PC-9 (cell line): ENCODE measurements around the gene WIPI1. TPM values are rescaled to one million over a fixed set of nuclear protein-coding genes. Genes with fewer than 3 reads are reported as not detected.

ENCODE experiments used
- BruUV-seq: library from RNA; stranded (reverse); fragments of 400-500 nt; replicated peaks from 2 replicates; lab custom pipeline; 2021; lab: Mats Ljungman, UMichigan
- CTCF ChIA-PET: fragments of 300-600 bp; sonication (Branson Sonifier 250); formaldehyde crosslinking; loops from one replicate; lab custom pipeline; 2022; ENCODE audit warnings: antibody characterized with exemption; lab: Charles Lee
- POLR2A ChIA-PET: fragments of 300-600 bp; sonication (Branson Sonifier 250); formaldehyde crosslinking; loops from one replicate; lab custom pipeline; 2022; ENCODE audit warnings: antibody characterized with exemption; ENCODE audit not compliant: unreplicated experiment; lab: Charles Lee
- DNase-seq, 2 experiments: peaks; one replicate each; pipeline versions ENCODE4 v3.0.0 to v3.0.0-alpha.2; 2015 to 2022; ENCODE audit warnings: mixed read lengths in 1 of 2
- H2AFZ ChIP-seq: fragments of 200-600 bp; sonication (generic); 2 replicates; pipeline ENCODE4 v1.8.1; 2017; ENCODE audit warnings: antibody characterized with exemption
- H3F3A ChIP-seq: fragments of 200-600 bp; sonication (generic); 2 replicates; pipeline ENCODE4 v1.8.1; 2017; ENCODE audit warnings: antibody characterized with exemption, mild to moderate bottlenecking, low read depth; ENCODE audit not compliant: insufficient read depth
- H3K27ac ChIP-seq: fragments of 200-600 bp; sonication (generic); 2 replicates; pipeline ENCODE4 v1.6.1; 2016; ENCODE audit warnings: mixed run types
- H3K27me3 ChIP-seq: fragments of 200-600 bp; sonication (generic); 2 replicates; pipeline ENCODE4 v1.6.1; 2016; ENCODE audit warnings: low read depth, mixed run types; ENCODE audit not compliant: insufficient read depth
- H3K36me3 ChIP-seq: fragments of 200-600 bp; sonication (generic); 2 replicates; pipeline ENCODE4 v1.6.1; 2016; ENCODE audit warnings: low read depth, mixed run types
- H3K4me1 ChIP-seq: fragments of 200-600 bp; sonication (generic); replicated peaks from 2 replicates; pipeline ENCODE4 v1.6.1; 2016; ENCODE audit warnings: mixed run types; ENCODE audit not compliant: insufficient read depth
- H3K4me2 ChIP-seq: fragments of 200-600 bp; sonication (generic); 2 replicates; pipeline ENCODE4 v1.6.1; 2017; ENCODE audit warnings: mixed run types
- H3K4me3 ChIP-seq: fragments of 200-600 bp; sonication (generic); 2 replicates; pipeline ENCODE4 v1.6.1; 2016; ENCODE audit warnings: mixed run types
- H3K79me2 ChIP-seq: fragments of 200-600 bp; sonication (generic); 2 replicates; pipeline ENCODE4 v1.6.1; 2017; ENCODE audit warnings: low read depth, mixed run types
- H3K9me2 ChIP-seq: fragments of 200-600 bp; sonication (generic); 2 replicates; pipeline ENCODE4 v1.8.1; 2017; ENCODE audit warnings: mild to moderate bottlenecking; ENCODE audit not compliant: insufficient read depth
- H3K9me3 ChIP-seq: fragments of 200-600 bp; sonication (generic); 2 replicates; pipeline ENCODE4 v1.8.1; 2016; ENCODE audit warnings: low read depth; ENCODE audit not compliant: insufficient read depth
- H4K20me1 ChIP-seq: fragments of 200-600 bp; sonication (generic); 2 replicates; pipeline ENCODE4 v1.8.1; 2017; ENCODE audit not compliant: insufficient read depth
- CTCF ChIP-seq: fragments of 200-600 bp; sonication (generic); conservative IDR thresholded peaks from 2 replicates; pipeline ENCODE4 v1.6.1; 2017; ENCODE audit warnings: mixed run types, antibody characterized with exemption, mild to moderate bottlenecking, moderate library complexity
- EZH2 ChIP-seq: fragments of 200-600 bp; sonication (generic); IDR thresholded peaks from 2 replicates; pipeline ENCODE4 v1.8.0; 2017; ENCODE audit warnings: antibody characterized with exemption, low read depth
- intact Hi-C: fragments of 100-400 bp; cut with micrococcal nuclease; formaldehyde crosslinking; loops from one replicate; pipeline ENCODE4 v1.10.0; 2022; ENCODE audit not compliant: unreplicated experiment
- total RNA-seq: library from RNA; stranded (reverse); gene quantifications from 2 replicates; pipeline ENCODE4 v1.2.3, GENCODE V29; 2021

Gene WIPI1
- total RNA-seq, 1 experiment from 2014 or later: 11.2 TPM

- no peaks in the 10 kb centered on the region for H3K79me2 ChIP-seq
- ChIA-PET POLR2A (no interaction called here), CTCF (interaction anchor here (1.0 kb wide), 1 partner anchor 12 kb away, joined by 3 read pairs; no protein-coding TSS in a partner anchor)
- no peaks in the 10 kb centered on the region for H3K9me2 ChIP-seq
- intact Hi-C loops: no loop called here
- no TSS peak for BruUV-seq
- no peak overlapping the region for H3K4me3 ChIP-seq
- no peak overlapping the region for H3K4me2 ChIP-seq
- H2AFZ ChIP-seq: no peak overlapping the region
- no peaks in the 10 kb centered on the region for H3K4me1 ChIP-seq
- peaks cover 7% of the 10 kb centered on the region for H3K9me3 ChIP-seq
- H3K27ac ChIP-seq: no peak overlapping the region
- H3F3A ChIP-seq: no peaks in the 10 kb centered on the region
- H3K27me3 ChIP-seq: peaks cover 41% of the 10 kb centered on the region
- TF ChIP-seq EZH2 (no peak), CTCF (no peak)
- no peaks in the 10 kb centered on the region for H3K36me3 ChIP-seq
- DNase-seq: no peak
- H4K20me1 ChIP-seq: no peaks in the 10 kb centered on the region
Observed at GRCh38 chr17:68480885-68481284, 23.6 kb upstream of the WIPI1 start.

GRCh38 chr17:68470961-68471360 lies 13.7 kb upstream of the WIPI1 start:
- no TSS peak for BruUV-seq
- H3K27ac ChIP-seq: no peak overlapping the region
- H3K79me2 ChIP-seq: no peaks in the 10 kb centered on the region
- H3K9me2 ChIP-seq: no peaks in the 10 kb centered on the region
- no peak overlapping the region for H3K4me3 ChIP-seq
- TF ChIP-seq EZH2 (no peak), CTCF (no peak)
- H3F3A ChIP-seq: peaks cover 21% of the 10 kb centered on the region
- H4K20me1 ChIP-seq: no peaks in the 10 kb centered on the region
- H3K9me3 ChIP-seq: no peaks in the 10 kb centered on the region
- DNase-seq: no peak
- H3K27me3 ChIP-seq: no peaks in the 10 kb centered on the region
- intact Hi-C loops: no loop called here
- peaks cover 15% of the 10 kb centered on the region for H3K4me1 ChIP-seq
- no peaks in the 10 kb centered on the region for H3K36me3 ChIP-seq
- no peak overlapping the region for H3K4me2 ChIP-seq
- ChIA-PET CTCF (interaction anchor here (0.6 kb wide), 2 partner anchors 15 to 280 kb away, joined by 3 read pairs; no protein-coding TSS in a partner anchor), POLR2A (no interaction called here)
- H2AFZ ChIP-seq: no peak overlapping the region

GRCh38 chr17:68468788-68469187 lies 11.5 kb upstream of the WIPI1 start:
- Histone ChIP-seq H3F3A (peaks cover 3% of the 10 kb centered on the region), H3K9me3 (no peaks in the 10 kb centered on the region), H3K4me2 (no peak overlapping the region), H3K27me3 (no peaks in the 10 kb centered on the region), H2AFZ (no peak overlapping the region), H3K79me2 (no peaks in the 10 kb centered on the region), H3K36me3 (no peaks in the 10 kb centered on the region), H4K20me1 (no peaks in the 10 kb centered on the region), H3K9me2 (no peaks in the 10 kb centered on the region), H3K4me3 (no peak overlapping the region), H3K4me1 (peaks cover 1% of the 10 kb centered on the region; the same call in 1 of the 2 replicates), H3K27ac (no peak overlapping the region)
- BruUV-seq: no TSS peak
- ChIA-PET POLR2A (interaction anchor here (0.6 kb wide), 1 partner anchor 403 kb away, joined by 24 read pairs; no protein-coding TSS in a partner anchor), CTCF (interaction anchor here (0.7 kb wide), 1 partner anchor 12 kb away, joined by 3 read pairs; no protein-coding TSS in a partner anchor)
- intact Hi-C loops: loop anchor here (10.0 kb wide), 3 partner anchors 364 to 1754 kb away; no protein-coding TSS in a partner anchor
- TF ChIP-seq EZH2 (no peak), CTCF (no peak)
- no peak for DNase-seq
